SK-N-SH (cell line): ENCODE results near the gene DEAF1. TPM values are rescaled to one million over a fixed set of nuclear protein-coding genes. Genes with fewer than 3 reads are reported as not detected.

Experiments
- CTCF ChIA-PET: fragments of 300-600, 350-600 bp; formaldehyde crosslinking; extraction: SDS; loops from one replicate; lab custom pipeline; 2021; lab: Yijun Ruan, JAX
- POLR2A ChIA-PET: fragments of 350-600 bp; sonication (Branson Sonifier 250); formaldehyde crosslinking; extraction: SDS; loops from one replicate; lab custom pipeline; 2020; ENCODE audit warnings: antibody characterized with exemption, inconsistent platforms; lab: Yijun Ruan, JAX
- DNase-seq: peaks from one replicate; pipeline ENCODE4 v3.0.0; 2012
- H2AFZ ChIP-seq: fragments of 200-600 bp; sonication (generic); 2 replicates; pipeline ENCODE4 v1.8.1; 2016; ENCODE audit warnings: antibody characterized with exemption, mild to moderate bottlenecking, low read depth
- H3F3A ChIP-seq: fragments of 200-600 bp; sonication (generic); replicated peaks from 2 replicates; pipeline ENCODE3; 2016; ENCODE audit warnings: antibody characterized with exemption, mild to moderate bottlenecking; ENCODE audit not compliant: insufficient read depth
- H3K27ac ChIP-seq, 2 experiments: fragments of 200-500 bp in 1 of 2; fragments of 200-600 bp in 1 of 2; sonication (Bioruptor generic) in 1 of 2; sonication (generic), shearing (Covaris generic) in 1 of 2; 2 replicates each; pipeline versions ENCODE4 v1.5.1 to v1.6.1; 2014 to 2016; ENCODE audit warnings: low read depth in 2 of 2, inconsistent platforms in 1 of 2, low read length in 1 of 2, mild to moderate bottlenecking in 1 of 2, mixed read lengths in 1 of 2
- H3K27me3 ChIP-seq: fragments of 200-600 bp; sonication (generic), shearing (Covaris generic); 2 replicates; pipeline ENCODE4 v1.6.1; 2016; ENCODE audit warnings: mixed run types; ENCODE audit not compliant: insufficient read depth
- H3K36me3 ChIP-seq, 2 experiments: fragments of 200-500 bp in 1 of 2; fragments of 200-600 bp in 1 of 2; sonication (Bioruptor generic) in 1 of 2; sonication (generic) in 1 of 2; replicated peaks in 1 of 2; 2 replicates each; pipeline versions ENCODE3 to v1.5.1; 2014 to 2016; ENCODE audit warnings: low read length in 1 of 2, mild to moderate bottlenecking in 1 of 2; ENCODE audit not compliant: insufficient read depth in 2 of 2, control insufficient read depth in 1 of 2
- H3K4me1 ChIP-seq, 2 experiments: fragments of 200-500 bp in 1 of 2; fragments of 200-600 bp in 1 of 2; sonication (Bioruptor generic) in 1 of 2; sonication (generic), shearing (Covaris generic) in 1 of 2; 2 replicates each; pipeline versions ENCODE4 v1.5.1 to v1.6.1; 2014 to 2016; ENCODE audit warnings: low read depth in 1 of 2, low read length in 1 of 2, mixed run types in 1 of 2; ENCODE audit not compliant: insufficient read depth in 2 of 2, control insufficient read depth in 1 of 2
- H3K4me2 ChIP-seq: fragments of 200-600 bp; sonication (generic), shearing (Covaris generic); 2 replicates; pipeline ENCODE4 v1.6.1; 2017; ENCODE audit warnings: mixed run types
- H3K4me3 ChIP-seq, 2 experiments: fragments of 200-500 bp in 1 of 2; fragments of 200-600 bp in 1 of 2; sonication (Bioruptor generic) in 1 of 2; sonication (generic), shearing (Covaris generic) in 1 of 2; 2 replicates each; pipeline versions ENCODE4 v1.5.1 to v1.8.1; 2014 to 2016; ENCODE audit warnings: low read depth in 2 of 2, inconsistent platforms in 1 of 2, low read length in 1 of 2, mild to moderate bottlenecking in 1 of 2, mixed read lengths in 1 of 2, moderate library complexity in 1 of 2
- H3K79me2 ChIP-seq: fragments of 200-600 bp; sonication (generic); 2 replicates; pipeline ENCODE4 v1.8.1; 2017; ENCODE audit warnings: mild to moderate bottlenecking; ENCODE audit not compliant: insufficient read depth
- H3K9ac ChIP-seq: fragments of 200-600 bp; sonication (generic); 2 replicates; pipeline ENCODE4 v1.6.1; 2017; ENCODE audit warnings: mixed run types
- H3K9me2 ChIP-seq: fragments of 200-600 bp; sonication (generic); 2 replicates; pipeline ENCODE4 v1.6.1; 2017; ENCODE audit warnings: mixed run types
- H3K9me3 ChIP-seq: fragments of 200-600 bp; sonication (generic); 2 replicates; pipeline ENCODE4 v1.6.1; 2017; ENCODE audit warnings: mixed run types, mild to moderate bottlenecking, moderate library complexity
- H4K20me1 ChIP-seq: fragments of 200-600 bp; sonication (generic); 2 replicates; pipeline ENCODE4 v1.6.1; 2017; ENCODE audit warnings: mild to moderate bottlenecking, mixed run types; ENCODE audit not compliant: insufficient read depth
- CTCF ChIP-seq: fragments of 200-600 bp; sonication (generic); IDR thresholded peaks from 2 replicates; pipeline ENCODE4 v1.6.1; 2017; ENCODE audit warnings: antibody characterized with exemption, mild to moderate bottlenecking, moderate library complexity
- GATA2 ChIP-seq: sonication (generic); formaldehyde crosslinking; IDR thresholded peaks from 2 replicates; pipeline ENCODE4 v1.5.0; 2020; ENCODE audit warnings: mild to moderate bottlenecking, missing genetic modification reagents
- NFIC ChIP-seq: IDR thresholded peaks from 2 replicates; pipeline ENCODE4 v1.4.0; 2012; ENCODE audit warnings: borderline replicate concordance
- RCOR1 ChIP-seq: fragments of 150-350 bp; IDR thresholded peaks from 2 replicates; pipeline ENCODE4 v1.6.1; 2017; ENCODE audit warnings: antibody characterized with exemption, low read length
- REST ChIP-seq: IDR thresholded peaks from 2 replicates; pipeline ENCODE4 v1.6.1; 2012; ENCODE audit warnings: mild to moderate bottlenecking, low read depth, low read length, moderate library complexity
- USF1 ChIP-seq: IDR thresholded peaks from 2 replicates; pipeline ENCODE4 v1.4.0; 2012; ENCODE audit warnings: low read depth, borderline replicate concordance
- WGBS: methylation state at CpG from one replicate; pipeline ENCODE4 v1.1.6; 2017; ENCODE audit warnings: low lambda C conversion rate; 5-methylcytosine and 5-hydroxymethylcytosine counted together
- polyA plus RNA-seq, 3 experiments: library from polyadenylated mRNA; depleted of rRNA; stranded (reverse); fragments of >200 nt; gene quantifications; 2 replicates each; pipeline ENCODE4 v1.2.3, GENCODE V29; 2012

Gene DEAF1
- polyA plus RNA-seq, 1 of the 3 experiments (the other 2 are of a cell fraction) = 40.6 TPM

- POLR2A ChIA-PET = no interaction called here
- Histone ChIP-seq H3F3A (no peaks in the 10 kb centered on the region), H3K4me1 (peaks cover 4 to 14% of the 10 kb centered on the region in 2 experiments; a peak in 1 of 4 replicates), H3K9me2 (no peaks in the 10 kb centered on the region), H3K4me2 (no peak overlapping the region), H3K79me2 (peaks cover 17% of the 10 kb centered on the region; the same call in 1 of the 2 replicates), H3K27ac (no peak overlapping the region), H2AFZ (no peak overlapping the region), H3K36me3 (peaks cover 47 to 70% of the 10 kb centered on the region in 2 experiments), H4K20me1 (peaks cover 15% of the 10 kb centered on the region; the same call in 1 of the 2 replicates), H3K9ac (no peak overlapping the region), H3K9me3 (no peaks in the 10 kb centered on the region), H3K4me3 (no peak overlapping the region), H3K27me3 (no peaks in the 10 kb centered on the region)
- DNase-seq = no peak
- CTCF ChIA-PET = interaction anchor here (0.9 to 1.0 kb wide), 2 partner anchors 48 to 124 kb away, joined by 3 read pairs; no protein-coding TSS in a partner anchor
- 92% methylated on average over 11 of the region's 13 CpGs for WGBS
- TF ChIP-seq CTCF (no peak), GATA2 (no peak), REST (no peak), USF1 (no peak), RCOR1 (no peak)
Measured at GRCh38 chr11:603154-603553, 91.9 kb downstream of the DEAF1 start.

- WGBS = 96% methylated on average over 22 of the region's 23 CpGs
- Histone ChIP-seq H4K20me1 (peaks cover 18% of the 10 kb centered on the region; the same call in 1 of the 2 replicates), H3K9me3 (no peaks in the 10 kb centered on the region), H3K4me2 (no peak overlapping the region), H3F3A (no peaks in the 10 kb centered on the region), H3K9me2 (no peaks in the 10 kb centered on the region), H2AFZ (no peak overlapping the region), H3K4me1 (peaks cover 4 to 13% of the 10 kb centered on the region in 2 experiments; a peak in 1 of 4 replicates), H3K79me2 (peaks cover 14% of the 10 kb centered on the region; the same call in 1 of the 2 replicates), H3K9ac (no peak overlapping the region), H3K36me3 (peaks cover 38 to 67% of the 10 kb centered on the region in 2 experiments), H3K4me3 (no peak overlapping the region), H3K27ac (no peak overlapping the region), H3K27me3 (no peaks in the 10 kb centered on the region)
- ChIA-PET CTCF (interaction anchor here (1.2 to 1.3 kb wide), 2 partner anchors 31 to 46 kb away, joined by 3 to 4 read pairs; no protein-coding TSS in a partner anchor), POLR2A (no interaction called here)
- no peak for TF ChIP-seq NFIC
- no peak for TF ChIP-seq RCOR1
- TF ChIP-seq USF1 = no peak
- DNase-seq = no peak
Measured at GRCh38 chr11:601573-602245, 93.3 kb downstream of the DEAF1 start.
